Activated T-cell treated with anti-CD3 and anti-CD28 coated beads for 24 hours (primary cell): ENCODE measurements around the gene TRAF2.

Experiments
- DNase-seq: peaks from one replicate; pipeline ENCODE4 v3.0.0-alpha.2; 2020; ENCODE audit warnings: low read depth

The TRAF2 gene

GRCh38 chr9:136913701-136914438 is 27.6 kb downstream of the TRAF2 start:
- no peak for DNase-seq

GRCh38 chr9:136915632-136916329 is 29.5 kb downstream of the TRAF2 start:
- DNase-seq: no peak

GRCh38 chr9:136916330-136917184 is 30.2 kb downstream of the TRAF2 start:
- no peak for DNase-seq

- no peak for DNase-seq
Measured at GRCh38 chr9:136917902-136918301, 31.6 kb downstream of the TRAF2 start.

- DNase-seq: no peak
Measured at GRCh38 chr9:136920069-136920468, 33.8 kb downstream of the TRAF2 start.

GRCh38 chr9:136920734-136921231 is 34.5 kb downstream of the TRAF2 start:
- no peak for DNase-seq

GRCh38 chr9:136921307-136921706 is 35.0 kb downstream of the TRAF2 start:
- no peak for DNase-seq

GRCh38 chr9:136921718-136922117 is 35.4 kb downstream of the TRAF2 start:
- no peak for DNase-seq

GRCh38 chr9:136922540-136922939 is 36.2 kb downstream of the TRAF2 start:
- no peak for DNase-seq

- no peak for DNase-seq
Measured at GRCh38 chr9:136923881-136924280, 37.6 kb downstream of the TRAF2 start.

GRCh38 chr9:136925414-136926153 is 39.3 kb downstream of the TRAF2 start:
- no peak for DNase-seq

- no peak for DNase-seq
Measured at GRCh38 chr9:136926154-136926704, 39.9 kb downstream of the TRAF2 start.

- no peak for DNase-seq
Measured at GRCh38 chr9:136926749-136927148, 40.4 kb downstream of the TRAF2 start.

GRCh38 chr9:136927343-136928271 is 41.3 kb downstream of the TRAF2 start:
- DNase-seq: no peak

GRCh38 chr9:136928591-136928990 is 42.3 kb downstream of the TRAF2 start:
- DNase-seq: no peak

- no peak for DNase-seq
Measured at GRCh38 chr9:136930014-136930413, 43.7 kb downstream of the TRAF2 start.

GRCh38 chr9:136931611-136932130 is 45.4 kb downstream of the TRAF2 start:
- DNase-seq: no peak

GRCh38 chr9:136934277-136934676 is 48.0 kb downstream of the TRAF2 start:
- DNase-seq: no peak

GRCh38 chr9:136935651-136936050 is 49.3 kb downstream of the TRAF2 start:
- no peak for DNase-seq

- no peak for DNase-seq
Measured at GRCh38 chr9:136936645-136937170, 50.4 kb downstream of the TRAF2 start.
